CD4-positive, CD25-positive, alpha-beta regulatory T cell (primary cell): Measurements from ENCODE around the gene HRH1. TPM values are rescaled to one million over a fixed set of nuclear protein-coding genes. Genes with fewer than 3 reads are reported as not detected.

Experiments used
- ATAC-seq, 2 donors: fragments of 150-1000 bp; cut with Tn5 transposase; one replicate each; pipeline ENCODE4 v1.10.0; 2021; ENCODE audit warnings: low read depth in 2 of 2, moderate number of reproducible peaks in 2 of 2, moderate library complexity in 1 of 2
- DNase-seq, 3 donors: peaks; one replicate each; pipeline versions ENCODE4 v3.0.0 to v3.0.0-alpha.2; 2012 to 2022; ENCODE audit warnings: mixed read lengths in 1 of 3
- H3K27ac ChIP-seq: one replicate; pipeline ENCODE4 v1.7.0; 2013; ENCODE audit warnings: mild to moderate bottlenecking, low read length; ENCODE audit not compliant: insufficient read depth, poor library complexity, severe bottlenecking
- H3K27me3 ChIP-seq: one replicate; pipeline ENCODE4 v1.7.0; 2013; ENCODE audit warnings: low read length; ENCODE audit not compliant: control insufficient read depth, insufficient read depth
- H3K36me3 ChIP-seq: one replicate; pipeline ENCODE4 v1.7.0; 2013; ENCODE audit warnings: mild to moderate bottlenecking, low read length, moderate library complexity; ENCODE audit not compliant: control insufficient read depth, insufficient read depth
- H3K4me1 ChIP-seq: 2 replicates; pipeline ENCODE4 v1.7.0; 2013; ENCODE audit warnings: mild to moderate bottlenecking, low read length; ENCODE audit not compliant: insufficient read depth, control insufficient read depth, poor library complexity, severe bottlenecking
- H3K4me3 ChIP-seq: one replicate; pipeline ENCODE4 v1.7.0; 2013; ENCODE audit warnings: low read depth, mild to moderate bottlenecking, low read length, moderate library complexity
- H3K9me3 ChIP-seq, 2 experiments: 1 replicate in 1 of 2; 2 replicates in 1 of 2; pipeline ENCODE4 v1.7.0; 2013; ENCODE audit warnings: low read length in 2 of 2, mild to moderate bottlenecking in 1 of 2, moderate library complexity in 1 of 2; ENCODE audit not compliant: control insufficient read depth in 2 of 2
- H3K27ac Mint-ChIP-seq, 3 donors: one replicate each; pipeline ENCODE4 v1.8.0; 2020 to 2022; ENCODE audit warnings: mild to moderate bottlenecking in 3 of 3, mixed read lengths in 3 of 3, moderate library complexity in 2 of 3
- H3K27me3 Mint-ChIP-seq: one replicate; pipeline ENCODE4 v1.8.0; 2022; ENCODE audit warnings: mild to moderate bottlenecking, mixed read lengths
- H3K36me3 Mint-ChIP-seq: one replicate; pipeline ENCODE4 v1.8.0; 2020; ENCODE audit warnings: mixed read lengths
- H3K4me1 Mint-ChIP-seq, 4 donors: one replicate each; pipeline ENCODE4 v1.8.0; 2020 to 2022; ENCODE audit warnings: mixed read lengths in 4 of 4, mild to moderate bottlenecking in 1 of 4
- H3K4me3 Mint-ChIP-seq, 4 donors: one replicate each; pipeline ENCODE4 v1.8.0; 2020 to 2022; ENCODE audit warnings: mild to moderate bottlenecking in 4 of 4, mixed read lengths in 4 of 4, moderate library complexity in 3 of 4
- H3K9me3 Mint-ChIP-seq, 7 donors: one replicate each; pipeline ENCODE4 v1.8.0; 2020 to 2022; ENCODE audit warnings: mixed read lengths in 7 of 7, mild to moderate bottlenecking in 3 of 7, moderate library complexity in 2 of 7
- polyA plus RNA-seq, 4 donors: library from polyadenylated mRNA; unstranded; fragments of 300-500 nt; fragmentation: Illumina TruSeq; gene quantifications; one replicate each; pipeline ENCODE4 v1.2.3, GENCODE V29; 2021
- total RNA-seq: library from RNA; stranded (reverse); gene quantifications from one replicate; pipeline ENCODE4 v1.2.3, GENCODE V29; 2022

Gene HRH1
- total and polyA plus RNA-seq, 5 donors from 2014 or later: 0.15 TPM; not detected in 3

- Mint-ChIP-seq H3K36me3 (peaks cover 12% of the 10 kb centered on the region), H3K4me1 (peaks cover 26 to 56% (median 45%) of the 10 kb centered on the region in 4 donors), H3K27me3 (no peaks in the 10 kb centered on the region), H3K9me3 (no peaks in the 10 kb centered on the region), H3K4me3 (peak overlapping the region in 2 of 4 donors; percentile 42 to 86), H3K27ac (peak overlapping the region; percentile 80 to 93 (median 86))
- H3K27ac ChIP-seq: peak overlapping the region; percentile 75
- peaks cover 46% of the 10 kb centered on the region for H3K4me1 ChIP-seq
- H3K9me3 ChIP-seq: no peaks in the 10 kb centered on the region
- no peaks in the 10 kb centered on the region for H3K27me3 ChIP-seq
- H3K36me3 ChIP-seq: no peaks in the 10 kb centered on the region
- DNase-seq: no peak
- ATAC-seq: no peak
- no peak overlapping the region for H3K4me3 ChIP-seq
Observed at GRCh38 chr3:11289864-11290263, 135.6 kb downstream of the HRH1 start.

GRCh38 chr3:11290743-11291680, 136.7 kb downstream of the HRH1 start:
- Mint-ChIP-seq H3K4me3 (peak overlapping the region; percentile 52 to 88 (median 70)), H3K36me3 (peaks cover 12% of the 10 kb centered on the region), H3K27me3 (no peaks in the 10 kb centered on the region), H3K9me3 (no peaks in the 10 kb centered on the region), H3K27ac (peak overlapping the region; percentile 86 to 99 (median 93)), H3K4me1 (peaks cover 30 to 59% (median 43%) of the 10 kb centered on the region in 4 donors)
- Histone ChIP-seq H3K27me3 (no peaks in the 10 kb centered on the region), H3K9me3 (no peaks in the 10 kb centered on the region), H3K27ac (peak overlapping the region; percentile 75), H3K4me3 (peak overlapping the region; percentile 59), H3K36me3 (no peaks in the 10 kb centered on the region), H3K4me1 (peaks cover 46% of the 10 kb centered on the region)
- DNase-seq: peak in 2 of 3 donors; percentile 53 to 80
- peak; percentile 87 to 93 for ATAC-seq

- H3K27me3 ChIP-seq: no peaks in the 10 kb centered on the region
- H3K36me3 Mint-ChIP-seq: peaks cover 12% of the 10 kb centered on the region
- no peak for DNase-seq
- H3K4me1 ChIP-seq: peaks cover 46% of the 10 kb centered on the region
- H3K27ac ChIP-seq: peak overlapping the region; percentile 75
- peak overlapping the region; percentile 43 for H3K4me3 ChIP-seq
- no peaks in the 10 kb centered on the region for H3K9me3 Mint-ChIP-seq
- H3K27me3 Mint-ChIP-seq: no peaks in the 10 kb centered on the region
- no peak for ATAC-seq
- H3K36me3 ChIP-seq: no peaks in the 10 kb centered on the region
- H3K4me3 Mint-ChIP-seq: peak overlapping the region in 3 of 4 donors; percentile 70 to 88 (median 71)
- H3K9me3 ChIP-seq: no peaks in the 10 kb centered on the region
- peaks cover 25 to 58% (median 44%) of the 10 kb centered on the region in 4 donors for H3K4me1 Mint-ChIP-seq
- H3K27ac Mint-ChIP-seq: peak overlapping the region; percentile 86 to 99 (median 93)
Observed at GRCh38 chr3:11291808-11292207, 137.5 kb downstream of the HRH1 start.

GRCh38 chr3:11297126-11297525, 142.8 kb downstream of the HRH1 start:
- Histone ChIP-seq H3K9me3 (no peaks in the 10 kb centered on the region), H3K4me1 (peaks cover under 1% of the 10 kb centered on the region), H3K27me3 (no peaks in the 10 kb centered on the region), H3K4me3 (no peak overlapping the region), H3K27ac (no peak overlapping the region), H3K36me3 (peaks cover 35% of the 10 kb centered on the region)
- no peak for ATAC-seq
- Mint-ChIP-seq H3K27ac (peak overlapping the region in 1 of 3 donors; percentile 1), H3K9me3 (no peaks in the 10 kb centered on the region), H3K4me3 (no peak overlapping the region), H3K36me3 (peaks cover 36% of the 10 kb centered on the region), H3K4me1 (peaks cover 8 to 21% (median 19%) of the 10 kb centered on the region in 4 donors), H3K27me3 (no peaks in the 10 kb centered on the region)
- no peak for DNase-seq

- no peak for ATAC-seq
- H3K4me3 ChIP-seq: no peak overlapping the region
- H3K4me1 ChIP-seq: no peaks in the 10 kb centered on the region
- Mint-ChIP-seq H3K27me3 (no peaks in the 10 kb centered on the region), H3K36me3 (peaks cover 60% of the 10 kb centered on the region), H3K4me3 (peak overlapping the region in 1 of 4 donors; percentile 44), H3K9me3 (no peaks in the 10 kb centered on the region), H3K27ac (peak overlapping the region; percentile 0 to 13 (median 5)), H3K4me1 (peaks cover 6 to 23% (median 20%) of the 10 kb centered on the region in 4 donors)
- no peaks in the 10 kb centered on the region for H3K9me3 ChIP-seq
- no peaks in the 10 kb centered on the region for H3K27me3 ChIP-seq
- DNase-seq: peak in 1 of 3 donors; percentile 49
- no peak overlapping the region for H3K27ac ChIP-seq
- H3K36me3 ChIP-seq: peaks cover 57% of the 10 kb centered on the region
Observed at GRCh38 chr3:11300970-11301369, 146.7 kb downstream of the HRH1 start.

- no peaks in the 10 kb centered on the region for H3K27me3 Mint-ChIP-seq
- ATAC-seq (no peak), DNase-seq (no peak)
- peaks cover 75% of the 10 kb centered on the region for H3K36me3 Mint-ChIP-seq
- Histone ChIP-seq H3K4me1 (peaks cover 7% of the 10 kb centered on the region), H3K27ac (no peak overlapping the region), H3K27me3 (no peaks in the 10 kb centered on the region), H3K4me3 (no peak overlapping the region), H3K36me3 (peaks cover 67% of the 10 kb centered on the region), H3K9me3 (no peaks in the 10 kb centered on the region)
- peaks cover 16 to 27% (median 17%) of the 10 kb centered on the region in 4 donors for H3K4me1 Mint-ChIP-seq
- H3K4me3 Mint-ChIP-seq: no peak overlapping the region
- peak overlapping the region in 1 of 3 donors; percentile 11 for H3K27ac Mint-ChIP-seq
- H3K9me3 Mint-ChIP-seq: no peaks in the 10 kb centered on the region
Observed at GRCh38 chr3:11302444-11302843, 148.2 kb downstream of the HRH1 start.

- H3K27me3 Mint-ChIP-seq: no peaks in the 10 kb centered on the region
- H3K4me3 Mint-ChIP-seq: no peak overlapping the region
- H3K27ac ChIP-seq: no peak overlapping the region
- H3K36me3 Mint-ChIP-seq: peaks cover 76% of the 10 kb centered on the region
- H3K36me3 ChIP-seq: peaks cover 73% of the 10 kb centered on the region
- ATAC-seq: no peak
- no peaks in the 10 kb centered on the region for H3K9me3 ChIP-seq
- peaks cover 7% of the 10 kb centered on the region for H3K4me1 ChIP-seq
- no peaks in the 10 kb centered on the region for H3K9me3 Mint-ChIP-seq
- H3K27ac Mint-ChIP-seq: no peak overlapping the region
- H3K4me1 Mint-ChIP-seq: peaks cover 11 to 24% (median 16%) of the 10 kb centered on the region in 4 donors
- no peaks in the 10 kb centered on the region for H3K27me3 ChIP-seq
- no peak overlapping the region for H3K4me3 ChIP-seq
- no peak for DNase-seq
Observed at GRCh38 chr3:11304175-11304574, 149.9 kb downstream of the HRH1 start.
